Activated CD4-positive, alpha-beta T cell treated with anti-CD3 and anti-CD28 coated beads, Interleukin-2, amount 10 ng/mL, durations not matched to agents 7 days and 5 days (primary cell): ENCODE data around the gene MEIS3. TPM values are rescaled to one million over a fixed set of nuclear protein-coding genes. Genes with fewer than 3 reads are reported as not detected.

Experiments
- CTCF ChIA-PET: fragments of 350-600 bp; sonication (Branson Sonifier 250); formaldehyde crosslinking; loops from one replicate; lab custom pipeline; 2021; ENCODE audit warnings: antibody characterized with exemption; lab: Charles Lee
- POLR2A ChIA-PET: fragments of 350-600 bp; sonication (Branson Sonifier 250); formaldehyde crosslinking; loops from one replicate; lab custom pipeline; 2021; ENCODE audit warnings: antibody characterized with exemption; lab: Charles Lee
- DNase-seq: peaks from one replicate; pipeline ENCODE4 v3.0.0-alpha.2; 2020
- H3K27ac Mint-ChIP-seq: one replicate; pipeline ENCODE4 v1.8.0; 2021; ENCODE audit warnings: mild to moderate bottlenecking, moderate library complexity, mixed read lengths
- H3K27me3 Mint-ChIP-seq: one replicate; pipeline ENCODE4 v1.8.0; 2021; ENCODE audit warnings: mixed read lengths
- H3K36me3 Mint-ChIP-seq: one replicate; pipeline ENCODE4 v1.8.0; 2021; ENCODE audit warnings: low read depth, mixed read lengths
- H3K4me1 Mint-ChIP-seq: one replicate; pipeline ENCODE4 v1.8.0; 2021; ENCODE audit warnings: mixed read lengths
- H3K4me3 Mint-ChIP-seq: one replicate; pipeline ENCODE4 v1.8.0; 2021; ENCODE audit warnings: mild to moderate bottlenecking, moderate library complexity, mixed read lengths
- H3K9me3 Mint-ChIP-seq: one replicate; pipeline ENCODE4 v1.8.0; 2021; ENCODE audit warnings: mixed read lengths
- total RNA-seq, 2 experiments: library from RNA; stranded (reverse); gene quantifications; one replicate each; pipeline ENCODE4 v1.2.3, GENCODE V29; 2021

MEIS3 gene
- total RNA-seq, 2 experiments from 2014 or later = not detected

DNA sequence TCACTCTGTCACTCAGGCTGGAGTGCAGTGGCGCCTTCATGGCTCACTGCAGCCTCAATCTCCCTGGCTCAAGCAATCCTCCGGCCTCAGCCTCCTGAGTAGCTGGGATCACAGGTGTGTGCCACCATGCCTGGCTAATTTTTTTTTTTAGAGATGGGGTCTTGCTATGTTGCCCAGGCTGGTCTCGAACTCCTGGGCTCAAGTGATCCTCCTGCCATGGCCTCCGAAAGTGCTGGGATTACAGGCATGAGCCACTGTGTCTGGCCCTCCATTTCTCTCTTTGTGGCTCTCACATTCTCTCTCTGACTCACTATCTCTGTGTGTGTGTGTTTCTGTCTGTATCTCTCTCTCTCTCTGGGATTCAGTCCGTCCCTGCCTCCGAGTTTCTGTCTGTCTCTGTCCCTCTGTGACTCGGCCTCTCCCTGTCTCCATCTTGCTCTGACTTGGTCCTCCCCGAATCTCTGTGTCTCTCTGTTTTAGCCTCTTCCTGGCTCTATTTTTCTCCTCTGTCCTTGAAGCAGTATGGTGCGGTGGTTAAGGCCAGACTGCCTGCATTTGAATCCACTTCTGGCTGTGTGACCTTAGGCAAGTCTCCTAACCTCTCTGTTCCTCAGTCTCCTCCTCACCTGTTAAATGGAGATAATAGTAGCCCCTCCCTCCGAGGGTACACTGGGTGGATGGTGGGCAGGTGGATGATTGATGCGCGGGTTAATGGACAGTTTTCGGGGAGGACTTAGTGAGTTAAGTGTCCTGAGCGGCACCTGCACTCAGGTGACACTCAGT lies 11.0 kb downstream of the MEIS3 start:
- peaks cover 32% of the 10 kb centered on the region for H3K27me3 Mint-ChIP-seq
- H3K36me3 Mint-ChIP-seq = no peaks in the 10 kb centered on the region
- ChIA-PET CTCF (no interaction called here), POLR2A (no interaction called here)
- no peak overlapping the region for H3K27ac Mint-ChIP-seq
- no peaks in the 10 kb centered on the region for H3K4me1 Mint-ChIP-seq
- H3K4me3 Mint-ChIP-seq = no peak overlapping the region
- no peak for DNase-seq
- H3K9me3 Mint-ChIP-seq = no peaks in the 10 kb centered on the region

DNA sequence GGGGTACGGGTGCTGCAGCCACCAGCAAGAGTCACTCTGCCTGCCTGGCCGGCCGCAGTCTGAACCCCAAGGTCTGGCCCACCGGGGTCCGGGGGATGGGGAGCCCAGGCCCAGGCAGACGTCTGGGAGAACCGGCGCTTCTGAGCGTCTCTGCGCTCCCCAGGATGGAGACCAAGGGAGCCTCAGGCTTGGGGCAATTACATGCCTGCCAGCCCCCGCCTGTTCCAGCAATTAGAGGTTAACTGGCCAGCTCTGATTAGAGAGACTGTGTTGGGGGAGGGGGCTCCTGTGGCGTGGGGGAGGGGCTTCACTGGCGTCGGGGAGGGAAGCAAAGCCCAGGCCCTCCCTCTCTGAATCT lies 11.9 kb downstream of the MEIS3 start:
- Mint-ChIP-seq H3K4me3 (no peak overlapping the region), H3K36me3 (no peaks in the 10 kb centered on the region), H3K27ac (no peak overlapping the region), H3K4me1 (no peaks in the 10 kb centered on the region), H3K9me3 (no peaks in the 10 kb centered on the region), H3K27me3 (peaks cover 31% of the 10 kb centered on the region)
- ChIA-PET POLR2A (no interaction called here), CTCF (interaction anchor here (0.6 kb wide), 1 partner anchor 448 kb away, joined by 5 read pairs; no protein-coding TSS in a partner anchor)
- no peak for DNase-seq

DNA sequence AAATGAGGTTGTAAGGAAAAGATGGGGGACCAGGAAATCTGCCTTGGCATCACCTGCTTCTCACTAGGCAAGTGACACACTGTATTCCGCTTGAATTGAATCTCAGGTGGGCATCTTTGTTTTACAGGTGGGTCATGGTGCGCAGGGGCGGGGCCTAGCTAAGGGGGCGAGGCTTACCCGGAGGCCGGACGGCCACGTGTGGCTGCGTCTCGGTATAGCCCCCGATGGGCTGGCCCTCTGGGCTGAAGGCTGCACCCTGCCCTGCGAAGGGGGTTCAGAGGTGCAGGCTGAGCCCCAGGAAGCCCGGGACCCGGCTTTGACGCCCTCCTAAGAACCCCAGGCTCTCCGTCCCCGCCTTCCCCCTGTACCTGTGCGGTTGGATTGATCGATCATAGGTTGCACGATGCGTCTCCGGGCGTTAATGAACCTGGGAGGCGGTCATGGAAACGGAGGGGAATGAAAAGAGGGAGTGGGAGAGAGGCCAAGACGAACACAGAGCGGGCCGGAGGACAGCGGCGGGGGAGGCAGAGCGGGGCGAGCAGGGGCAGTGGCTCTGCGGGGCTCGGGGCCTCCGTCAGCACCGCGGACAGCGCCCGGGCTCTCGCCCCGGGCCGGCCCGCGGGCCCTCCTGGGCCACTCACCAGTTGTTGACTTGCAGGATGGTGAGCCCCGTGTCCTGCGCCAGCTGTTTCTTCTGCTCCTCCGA lies 12.5 kb downstream of the MEIS3 start:
- CTCF ChIA-PET = interaction anchor here (0.6 kb wide), 1 partner anchor 76 kb away, joined by 3 read pairs; no protein-coding TSS in a partner anchor
- Mint-ChIP-seq H3K9me3 (no peaks in the 10 kb centered on the region), H3K27ac (no peak overlapping the region), H3K4me1 (no peaks in the 10 kb centered on the region), H3K4me3 (no peak overlapping the region), H3K36me3 (no peaks in the 10 kb centered on the region), H3K27me3 (peaks cover 31% of the 10 kb centered on the region)
- DNase-seq = no peak
- POLR2A ChIA-PET = no interaction called here

DNA sequence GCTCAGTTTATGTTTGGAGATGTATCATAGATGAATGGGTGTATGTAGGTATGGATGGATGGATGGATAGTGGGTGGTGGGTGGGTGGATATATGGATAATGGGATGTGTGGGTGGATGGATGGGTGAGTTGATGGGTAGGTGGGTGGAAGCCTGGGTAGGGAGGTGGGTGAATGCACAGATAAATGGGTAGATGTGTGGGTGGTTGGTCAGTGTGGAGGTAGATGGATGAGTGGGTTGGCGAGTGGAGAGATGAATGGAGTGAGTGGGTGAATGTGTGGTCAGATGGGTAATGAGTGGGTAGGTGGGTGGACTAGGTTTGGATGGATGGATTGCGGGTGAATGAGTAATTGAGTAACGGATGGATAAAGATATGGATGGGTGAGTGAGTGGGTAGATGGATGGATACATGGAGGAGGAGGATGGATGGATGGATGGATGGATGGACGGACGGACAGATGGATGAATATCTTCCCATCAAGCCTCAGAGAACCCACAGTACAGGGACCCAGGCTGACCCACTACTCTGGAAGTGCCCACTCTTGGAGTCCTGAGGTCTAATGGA lies 13.4 kb downstream of the MEIS3 start:
- H3K9me3 Mint-ChIP-seq = no peaks in the 10 kb centered on the region
- no peaks in the 10 kb centered on the region for H3K4me1 Mint-ChIP-seq
- no peak overlapping the region for H3K4me3 Mint-ChIP-seq
- H3K27ac Mint-ChIP-seq = no peak overlapping the region
- CTCF ChIA-PET = interaction anchor here (0.6 kb wide), 1 partner anchor 77 kb away, joined by 3 read pairs; no protein-coding TSS in a partner anchor
- H3K36me3 Mint-ChIP-seq = no peaks in the 10 kb centered on the region
- H3K27me3 Mint-ChIP-seq = peaks cover 31% of the 10 kb centered on the region
- POLR2A ChIA-PET = no interaction called here
- no peak for DNase-seq

DNA sequence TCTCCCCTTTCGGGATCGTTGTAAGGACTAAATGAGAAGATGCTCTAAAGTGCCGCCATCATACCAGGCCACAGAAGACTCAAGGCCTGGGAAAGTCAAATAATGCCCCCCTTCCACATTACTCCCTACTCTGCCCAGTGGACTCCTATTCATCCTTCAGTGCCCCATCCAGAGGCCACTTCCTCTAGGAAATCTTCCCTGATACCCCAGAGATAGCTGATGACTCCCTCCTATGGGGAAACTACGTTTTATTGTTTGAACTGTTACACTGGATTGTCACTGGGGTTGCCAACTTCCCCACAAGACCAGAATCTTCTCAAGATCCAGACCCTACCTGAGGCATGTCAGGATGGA lies 14.2 kb downstream of the MEIS3 start:
- DNase-seq = no peak
- Mint-ChIP-seq H3K36me3 (no peaks in the 10 kb centered on the region), H3K4me3 (no peak overlapping the region), H3K27ac (no peak overlapping the region), H3K4me1 (no peaks in the 10 kb centered on the region), H3K27me3 (peaks cover 31% of the 10 kb centered on the region), H3K9me3 (no peaks in the 10 kb centered on the region)
- CTCF ChIA-PET = interaction anchor here (0.6 kb wide), 1 partner anchor 420 kb away, joined by 4 read pairs; no protein-coding TSS in a partner anchor
- POLR2A ChIA-PET = no interaction called here

DNA sequence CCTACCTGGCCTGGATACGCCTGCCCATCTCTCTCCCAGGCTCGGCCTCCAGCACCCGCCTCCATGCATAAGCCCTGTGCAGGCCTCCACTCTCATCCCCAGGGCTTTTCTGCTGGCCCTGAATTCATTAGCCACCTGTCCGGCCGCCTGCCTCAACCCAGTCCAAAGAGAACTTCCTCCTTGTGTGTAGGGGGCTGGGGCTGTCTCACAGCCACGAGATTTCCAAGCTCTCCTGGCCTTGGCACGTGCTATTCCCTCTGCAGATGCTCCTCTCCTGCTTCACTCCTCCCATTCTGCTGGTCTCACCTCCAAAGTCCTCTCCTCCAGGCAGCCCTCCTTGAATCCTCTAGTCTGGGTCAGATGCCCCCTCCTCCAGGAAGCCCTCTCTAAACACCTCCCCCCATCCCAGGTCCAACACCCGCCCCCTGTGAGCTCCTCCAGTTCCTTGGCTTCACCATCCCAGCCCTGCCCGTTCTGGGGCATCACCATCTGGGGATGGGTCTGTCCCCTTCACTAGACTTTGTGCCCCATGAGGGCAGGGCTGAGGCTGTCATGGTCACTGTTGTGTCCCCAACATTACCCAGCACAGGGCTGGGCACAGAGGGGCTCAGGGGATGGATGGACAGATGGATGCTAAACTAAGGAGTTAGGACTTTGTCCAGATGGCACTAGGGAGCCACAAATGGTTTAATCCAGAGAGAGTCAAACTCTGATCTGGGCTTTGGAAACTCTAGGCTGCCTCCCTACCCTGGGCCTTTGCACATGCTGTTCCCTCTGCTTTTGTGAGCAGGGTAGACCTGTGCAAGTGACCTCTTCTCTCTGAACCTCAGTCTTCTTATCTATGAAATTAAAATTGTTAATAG lies 14.8 kb downstream of the MEIS3 start:
- no peak overlapping the region for H3K27ac Mint-ChIP-seq

DNA sequence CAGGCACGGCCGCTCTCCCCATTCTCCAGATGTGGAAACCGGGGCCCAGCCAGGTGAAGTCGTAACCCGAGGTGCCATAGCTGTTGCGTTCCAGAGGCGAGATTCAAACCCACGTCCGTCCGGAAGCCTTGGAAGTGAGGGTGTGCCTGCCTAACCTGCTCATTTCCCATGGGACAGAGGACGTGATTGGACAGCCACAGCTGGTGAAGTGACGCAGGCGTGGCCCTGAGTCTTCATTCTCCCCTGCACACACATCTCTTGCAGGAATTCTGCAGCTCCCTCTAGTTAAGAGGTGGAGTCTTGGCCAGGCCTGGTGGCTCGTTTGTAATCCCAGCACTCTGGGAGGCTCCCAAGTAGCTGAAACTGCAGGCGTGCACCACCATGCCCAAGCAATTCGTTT lies 16.8 kb downstream of the MEIS3 start:
- no peaks in the 10 kb centered on the region for H3K36me3 Mint-ChIP-seq
- CTCF ChIA-PET = interaction anchor here (1.6 kb wide), 1 partner anchor 11 kb away, joined by 4 read pairs; no protein-coding TSS in a partner anchor
- H3K9me3 Mint-ChIP-seq = no peaks in the 10 kb centered on the region
- no peaks in the 10 kb centered on the region for H3K4me1 Mint-ChIP-seq
- no peak overlapping the region for H3K27ac Mint-ChIP-seq
- no peak overlapping the region for H3K4me3 Mint-ChIP-seq
- peaks cover 19% of the 10 kb centered on the region for H3K27me3 Mint-ChIP-seq
- POLR2A ChIA-PET = no interaction called here
- DNase-seq = no peak

More for the DNA sequence above, 14.8 kb downstream of the MEIS3 start:
- Mint-ChIP-seq H3K4me3 (no peak overlapping the region), H3K9me3 (no peaks in the 10 kb centered on the region), H3K36me3 (no peaks in the 10 kb centered on the region), H3K4me1 (no peaks in the 10 kb centered on the region), H3K27me3 (peaks cover 31% of the 10 kb centered on the region)
- DNase-seq = no peak
- ChIA-PET CTCF (interaction anchor here (0.6 kb wide), 1 partner anchor 419 kb away, joined by 4 read pairs; no protein-coding TSS in a partner anchor), POLR2A (no interaction called here)

DNA sequence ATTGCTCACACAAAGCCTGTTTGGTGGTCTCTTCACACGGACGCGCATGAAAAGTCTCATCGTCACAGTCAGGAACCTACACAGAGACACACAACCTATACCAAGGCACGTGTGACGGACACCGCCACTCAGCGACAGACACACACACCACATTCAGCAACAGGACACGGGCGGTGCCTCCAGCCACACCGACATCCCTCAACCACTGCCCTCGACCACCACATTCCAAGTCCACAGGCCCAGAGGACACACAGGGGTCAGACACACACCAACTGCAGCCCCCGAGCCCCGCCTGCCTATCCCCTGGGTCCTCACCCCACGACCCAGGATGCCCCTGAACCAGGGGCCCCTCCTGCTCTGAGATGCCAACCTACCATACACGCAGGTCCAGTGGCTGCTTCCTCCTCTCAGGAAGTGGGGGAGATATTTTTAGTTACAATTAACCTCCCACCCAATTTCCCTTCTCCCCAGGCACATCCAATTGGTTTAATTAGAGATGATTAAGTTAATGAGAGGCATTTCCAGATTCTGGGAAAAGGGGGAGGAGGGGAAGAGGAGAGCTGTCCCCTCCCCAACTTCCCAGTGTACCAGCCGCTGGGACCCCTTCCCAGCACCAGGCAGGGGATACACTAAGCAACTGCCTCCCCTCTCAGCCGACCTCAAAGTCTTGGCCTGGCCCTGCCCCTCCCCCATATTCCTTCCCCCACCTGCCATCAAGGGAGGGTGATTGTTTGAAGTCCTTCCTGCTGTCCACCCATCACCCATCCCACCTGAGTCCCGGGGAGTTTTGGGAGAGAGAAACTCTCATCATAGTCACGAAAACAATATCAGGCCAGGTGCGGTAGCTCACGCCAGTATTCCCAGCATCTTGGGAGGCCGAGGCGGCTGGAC lies 20.4 kb downstream of the MEIS3 start:
- Mint-ChIP-seq H3K36me3 (no peaks in the 10 kb centered on the region), H3K9me3 (no peaks in the 10 kb centered on the region), H3K27ac (no peak overlapping the region), H3K4me3 (no peak overlapping the region), H3K4me1 (no peaks in the 10 kb centered on the region), H3K27me3 (peaks cover 13% of the 10 kb centered on the region)
- CTCF ChIA-PET = interaction anchor here (0.6 to 1.4 kb wide), 3 partner anchors 7 to 1500 kb away, joined by 3 to 4 read pairs (median 3); partner anchors contain the start of gene DHX34
- POLR2A ChIA-PET = no interaction called here
- DNase-seq = no peak

DNA sequence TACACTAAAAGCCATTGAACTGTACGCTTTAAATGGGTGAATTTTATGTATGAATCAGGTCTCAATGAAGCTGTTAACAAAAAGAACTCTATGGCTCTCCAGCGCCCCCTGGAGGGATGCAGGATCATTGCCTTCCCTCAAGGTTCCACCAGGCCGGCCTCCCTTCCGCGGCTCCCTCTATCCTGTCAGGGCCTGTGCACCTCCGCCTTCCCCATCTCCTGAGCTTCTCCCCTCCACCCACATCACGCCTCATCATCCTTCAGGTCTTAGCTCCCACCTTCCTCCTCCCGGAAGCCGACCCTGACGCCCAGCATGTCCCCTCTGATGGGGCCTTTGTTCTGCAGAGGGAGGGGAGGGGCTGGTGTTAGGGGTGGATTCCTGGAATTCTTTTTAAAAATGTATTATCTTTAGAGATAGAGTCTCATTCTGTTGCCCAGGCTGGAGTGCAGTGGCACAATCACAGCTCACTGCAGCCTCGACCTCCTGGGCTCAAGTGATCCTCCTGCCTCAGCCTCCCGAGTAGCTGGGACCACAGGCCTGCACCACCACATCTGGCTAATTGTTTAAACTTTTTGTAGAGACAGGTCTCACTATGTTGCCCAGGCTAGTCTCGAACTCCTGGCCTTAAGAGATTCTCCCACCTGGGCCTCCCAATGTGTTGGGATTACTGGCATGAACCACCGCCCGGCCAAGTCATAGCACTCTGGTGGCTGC lies 27.7 kb downstream of the MEIS3 start:
- H3K27ac Mint-ChIP-seq = no peak overlapping the region
- H3K27me3 Mint-ChIP-seq = peaks cover 18% of the 10 kb centered on the region
- peaks cover 7% of the 10 kb centered on the region for H3K4me1 Mint-ChIP-seq
- POLR2A ChIA-PET = no interaction called here
- H3K4me3 Mint-ChIP-seq = no peak overlapping the region
- CTCF ChIA-PET = interaction anchor here (0.7 to 2.1 kb wide), 18 partner anchors 8 to 308 kb away, joined by 3 to 10 read pairs (median 4); partner anchors contain the start of gene DHX34
- DNase-seq = peak; percentile 89
- H3K36me3 Mint-ChIP-seq = no peaks in the 10 kb centered on the region
- H3K9me3 Mint-ChIP-seq = no peaks in the 10 kb centered on the region

DNA sequence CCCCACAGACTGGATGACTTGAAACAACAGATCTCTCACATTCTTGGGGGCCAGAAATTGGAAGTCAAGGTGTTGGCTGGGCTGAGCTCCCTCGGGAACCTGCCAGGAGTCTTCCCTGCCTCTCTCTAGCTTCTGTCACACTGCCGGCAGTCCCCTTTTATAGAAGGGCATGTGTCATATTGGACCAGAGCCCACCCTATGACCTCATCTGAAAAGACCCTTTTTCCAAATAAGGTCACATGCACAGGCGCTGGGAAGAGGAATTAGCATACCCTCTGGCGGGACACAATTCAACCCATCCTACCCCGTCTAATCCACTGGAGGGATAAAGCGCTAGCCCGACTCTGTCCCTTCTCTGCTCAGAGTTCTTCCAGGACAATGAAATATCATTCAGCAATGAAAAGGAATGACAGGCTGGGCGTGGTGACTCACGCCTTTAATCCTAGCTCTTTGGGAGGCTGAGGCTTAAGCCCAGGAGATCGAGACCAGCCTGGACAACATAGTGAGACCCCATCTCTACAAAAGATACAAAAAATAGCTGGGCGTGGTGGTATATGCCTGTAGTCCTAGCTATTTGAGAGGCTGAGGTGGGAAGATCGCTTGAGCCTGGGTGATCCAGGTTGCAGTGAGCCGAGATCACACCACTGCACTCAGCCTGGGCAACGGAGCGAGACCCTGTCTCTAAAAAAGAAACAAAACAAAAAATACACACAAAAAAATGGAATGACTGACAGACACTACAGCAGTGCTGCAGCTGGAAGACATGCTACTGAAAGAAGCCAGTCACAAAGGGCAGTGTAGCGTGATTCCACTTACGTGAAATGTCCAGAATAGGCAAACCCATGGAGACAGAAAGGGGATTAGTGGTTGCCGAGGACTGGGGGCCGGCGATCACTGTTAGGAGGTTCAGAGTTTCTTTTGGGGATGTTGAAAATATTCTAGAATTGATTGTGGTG lies 28.5 kb downstream of the MEIS3 start:
- peaks cover 13% of the 10 kb centered on the region for H3K27me3 Mint-ChIP-seq
- no peaks in the 10 kb centered on the region for H3K9me3 Mint-ChIP-seq
- peaks cover 7% of the 10 kb centered on the region for H3K4me1 Mint-ChIP-seq
- ChIA-PET POLR2A (no interaction called here), CTCF (interaction anchor here (0.6 to 2.1 kb wide), 16 partner anchors 8 to 308 kb away, joined by 3 to 10 read pairs (median 4); partner anchors contain the start of gene DHX34)
- DNase-seq = no peak
- H3K4me3 Mint-ChIP-seq = no peak overlapping the region
- H3K36me3 Mint-ChIP-seq = no peaks in the 10 kb centered on the region
- H3K27ac Mint-ChIP-seq = no peak overlapping the region
